Transverse colon (tissue), 4 donors: Measurements from ENCODE around the gene RUVBL2. TPM values are rescaled to one million over a fixed set of nuclear protein-coding genes. Genes with fewer than 3 reads are reported as not detected.

Source experiments
- DNase-seq: peaks from one replicate; pipeline ENCODE4 v3.0.0-alpha.2; 2019
- H3K27ac ChIP-seq, 4 donors: fragments of 200-600 bp; sonication (generic); 2 replicates each; pipeline ENCODE4 v1.5.1; 2016 to 2018; ENCODE audit warnings: inconsistent platforms in 4 of 4
- H3K27me3 ChIP-seq: fragments of 200-600 bp; sonication (generic); 2 replicates; pipeline ENCODE4 v1.5.1; 2017; ENCODE audit warnings: inconsistent platforms
- H3K36me3 ChIP-seq, 4 donors: fragments of 200-600 bp; sonication (generic); 2 replicates each; pipeline ENCODE4 v1.5.1; 2017 to 2019; ENCODE audit warnings: inconsistent platforms in 4 of 4
- H3K4me1 ChIP-seq, 4 donors: fragments of 200-600 bp; sonication (generic); 2 replicates each; pipeline ENCODE4 v1.5.1; 2017 to 2020; ENCODE audit warnings: inconsistent platforms in 4 of 4
- H3K4me3 ChIP-seq, 4 donors: fragments of 200-600 bp; sonication (generic); 1 replicate in 1 of 4; 2 replicates in 3 of 4; pipeline versions ENCODE4 v1.5.1 to v1.6.1; 2017 to 2019; ENCODE audit warnings: inconsistent platforms in 4 of 4
- H3K9me3 ChIP-seq, 2 donors: fragments of 200-600 bp; sonication (generic); 2 replicates each; pipeline ENCODE4 v1.5.1; 2017 to 2019; ENCODE audit warnings: inconsistent platforms in 2 of 2
- EP300 ChIP-seq: sonication (generic); formaldehyde crosslinking; IDR thresholded peaks from one replicate; pipeline ENCODE4 v1.6.1; 2017; ENCODE audit warnings: antibody characterized with exemption, low read depth
- POLR2A ChIP-seq: fragments of 450-650 bp; IDR thresholded peaks from one replicate; pipeline ENCODE4 v1.6.1; 2016; ENCODE audit warnings: antibody characterized with exemption, mild to moderate bottlenecking, moderate library complexity
- POLR2AphosphoS5 ChIP-seq, 3 donors: sonication (generic); formaldehyde crosslinking; IDR thresholded peaks; one replicate each; pipeline ENCODE4 v1.6.1; 2016; ENCODE audit warnings: antibody characterized with exemption in 3 of 3
- WGBS, 2 donors: methylation state at CpG; one replicate each; pipeline ENCODE4 v1.1.5; 2018; ENCODE audit warnings: low coverage in 1 of 2; 5-methylcytosine and 5-hydroxymethylcytosine counted together
- in situ Hi-C, 4 donors: fragments of 200-750 bp; cut with MboI; loops; one replicate each; pipeline versions ENCODE4 v1.15.0 to v1.15.1; 2017; ENCODE audit warnings: low sequenced_read_pairs in 3 of 4, low pct_ligation_motif_present in 1 of 4, low pct_unique_long_range_greater_than_20kb in 1 of 4
- intact Hi-C: fragments of 100-400 bp; cut with DNase I; formaldehyde crosslinking; loops from one replicate; pipeline ENCODE4 v1.15.1; 2023; ENCODE audit warnings: low total_unique reads
- total RNA-seq, 4 donors: library from RNA; depleted of rRNA; stranded (reverse); fragments of >200 nt; gene quantifications; one replicate each; pipeline ENCODE4 v1.1.0, GENCODE V29; 2016
- TF ChIP-seq, protein P1 (sequence below), 5 experiments: fragments of 200-600 bp in 3 of 5; fragments of 450-650 bp in 2 of 5; sonication (generic) in 3 of 5; IDR thresholded peaks; 1 replicate in 2 of 5; 2 replicates in 3 of 5; pipeline ENCODE4 v1.5.1; 2016 to 2017; ENCODE audit warnings: antibody characterized with exemption in 5 of 5, inconsistent platforms in 3 of 5, mild to moderate bottlenecking in 2 of 5, moderate library complexity in 1 of 5

The RUVBL2 gene
- total RNA-seq, 4 donors from 2014 or later, result 48.6 to 66.9 (median 59.4) TPM

DNA sequence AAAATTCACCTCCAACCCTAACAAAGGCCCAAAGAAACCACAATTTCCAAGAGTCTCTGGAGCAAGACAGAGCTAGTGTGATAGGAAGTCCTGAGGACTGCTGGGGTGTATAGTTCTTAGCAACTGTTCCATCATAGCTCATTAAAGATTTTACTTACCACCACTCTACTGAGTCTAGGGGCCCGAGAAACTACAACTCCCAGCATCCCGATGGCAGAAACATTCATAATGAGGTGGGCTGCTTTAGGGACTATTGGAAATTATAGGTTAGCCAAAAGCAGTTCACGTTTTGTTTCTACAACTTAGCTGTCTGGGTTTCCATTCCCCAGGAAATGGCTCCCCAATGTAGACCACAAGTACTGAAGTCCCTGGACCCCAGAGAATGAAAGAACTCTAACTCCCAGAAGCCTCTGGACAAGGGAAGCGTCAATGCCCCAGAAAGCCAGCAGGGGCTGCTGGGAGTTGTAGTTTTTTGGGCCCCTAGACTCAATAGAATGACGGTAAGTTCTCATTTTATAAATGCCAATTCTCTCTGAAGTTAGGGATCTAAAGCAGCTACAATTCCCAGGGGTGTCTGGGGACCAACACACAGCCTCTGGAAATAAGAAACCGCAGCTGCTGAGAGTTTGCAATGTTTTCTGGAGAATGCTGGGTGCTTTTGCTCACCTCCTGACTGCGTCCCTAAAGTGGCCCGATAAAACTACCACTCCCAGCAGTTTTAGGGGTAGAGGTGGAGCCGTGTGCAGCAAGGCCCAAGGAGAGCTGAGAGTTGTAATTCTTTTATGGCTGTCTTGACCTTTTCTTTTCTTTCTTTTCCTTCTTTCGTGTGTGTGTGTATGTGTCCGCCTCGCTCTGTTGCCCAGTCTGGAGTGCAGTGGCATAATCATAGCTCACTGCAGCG lies 17.5 kb upstream of the RUVBL2 start:
- Histone ChIP-seq H3K27me3 (no peaks in the 10 kb centered on the region), H3K4me1 (peaks cover 4 to 8% (median 4%) of the 10 kb centered on the region in 4 donors), H3K27ac (no peak overlapping the region), H3K4me3 (no peak overlapping the region), H3K36me3 (peaks cover 0 to 36% (median 12%) of the 10 kb centered on the region in 4 donors), H3K9me3 (no peaks in the 10 kb centered on the region)
- in situ Hi-C loops, result no loop called here
- no peak for TF ChIP-seq POLR2AphosphoS5 (IDR thresholded peaks at IDR 0.05)
- TF ChIP-seq, protein P1, sequence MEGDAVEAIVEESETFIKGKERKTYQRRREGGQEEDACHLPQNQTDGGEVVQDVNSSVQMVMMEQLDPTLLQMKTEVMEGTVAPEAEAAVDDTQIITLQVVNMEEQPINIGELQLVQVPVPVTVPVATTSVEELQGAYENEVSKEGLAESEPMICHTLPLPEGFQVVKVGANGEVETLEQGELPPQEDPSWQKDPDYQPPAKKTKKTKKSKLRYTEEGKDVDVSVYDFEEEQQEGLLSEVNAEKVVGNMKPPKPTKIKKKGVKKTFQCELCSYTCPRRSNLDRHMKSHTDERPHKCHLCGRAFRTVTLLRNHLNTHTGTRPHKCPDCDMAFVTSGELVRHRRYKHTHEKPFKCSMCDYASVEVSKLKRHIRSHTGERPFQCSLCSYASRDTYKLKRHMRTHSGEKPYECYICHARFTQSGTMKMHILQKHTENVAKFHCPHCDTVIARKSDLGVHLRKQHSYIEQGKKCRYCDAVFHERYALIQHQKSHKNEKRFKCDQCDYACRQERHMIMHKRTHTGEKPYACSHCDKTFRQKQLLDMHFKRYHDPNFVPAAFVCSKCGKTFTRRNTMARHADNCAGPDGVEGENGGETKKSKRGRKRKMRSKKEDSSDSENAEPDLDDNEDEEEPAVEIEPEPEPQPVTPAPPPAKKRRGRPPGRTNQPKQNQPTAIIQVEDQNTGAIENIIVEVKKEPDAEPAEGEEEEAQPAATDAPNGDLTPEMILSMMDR (IDR thresholded peaks at IDR 0.05), result peak in 1 of 5 experiments; percentile 13
- no peak for TF ChIP-seq EP300
- TF ChIP-seq POLR2A, result no peak
- no peak for DNase-seq
- intact Hi-C loops, result loop anchor here (10.0 kb wide), 1 partner anchor 181 kb away; no protein-coding TSS in a partner anchor
- 90% methylated on average over 13 of the region's 13 CpGs; no CpG with 5 or more reads in 1 of the 2 donors for WGBS, 2 donors

DNA sequence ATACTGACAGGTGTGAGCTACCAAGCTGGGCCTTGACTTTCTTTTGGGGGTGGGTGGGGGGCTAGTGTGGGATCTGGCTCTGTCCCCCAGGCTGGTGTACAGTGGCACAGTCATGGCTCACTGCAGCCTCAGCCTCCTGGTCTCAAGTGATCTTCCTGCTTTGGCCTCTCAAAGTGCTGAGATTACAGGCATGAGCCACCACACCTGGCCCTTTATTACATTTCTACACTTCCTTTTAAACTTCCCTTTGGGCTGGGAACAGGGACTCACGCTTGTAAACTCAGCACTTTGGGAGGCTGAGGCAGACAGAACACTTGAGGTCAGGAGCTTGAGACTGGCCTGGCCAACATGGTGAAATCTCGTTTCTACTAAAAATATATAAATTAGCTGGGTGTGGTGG lies 16.6 kb upstream of the RUVBL2 start:
- TF ChIP-seq POLR2AphosphoS5 (IDR thresholded peaks at IDR 0.05), result no peak
- TF ChIP-seq POLR2A, result no peak
- Histone ChIP-seq H3K4me1 (peaks cover 4 to 8% (median 4%) of the 10 kb centered on the region in 4 donors), H3K4me3 (no peak overlapping the region), H3K9me3 (no peaks in the 10 kb centered on the region), H3K27ac (no peak overlapping the region), H3K27me3 (no peaks in the 10 kb centered on the region), H3K36me3 (peaks cover 0 to 40% (median 15%) of the 10 kb centered on the region in 4 donors)
- DNase-seq, result no peak
- in situ Hi-C loops (no loop called here), intact Hi-C loops (loop anchor here (10.0 kb wide), 1 partner anchor 182 kb away; no protein-coding TSS in a partner anchor)
- 70% methylated on average over 2 of the region's 2 CpGs; no CpG with 5 or more reads in 1 of the 2 donors for WGBS, 2 donors

DNA sequence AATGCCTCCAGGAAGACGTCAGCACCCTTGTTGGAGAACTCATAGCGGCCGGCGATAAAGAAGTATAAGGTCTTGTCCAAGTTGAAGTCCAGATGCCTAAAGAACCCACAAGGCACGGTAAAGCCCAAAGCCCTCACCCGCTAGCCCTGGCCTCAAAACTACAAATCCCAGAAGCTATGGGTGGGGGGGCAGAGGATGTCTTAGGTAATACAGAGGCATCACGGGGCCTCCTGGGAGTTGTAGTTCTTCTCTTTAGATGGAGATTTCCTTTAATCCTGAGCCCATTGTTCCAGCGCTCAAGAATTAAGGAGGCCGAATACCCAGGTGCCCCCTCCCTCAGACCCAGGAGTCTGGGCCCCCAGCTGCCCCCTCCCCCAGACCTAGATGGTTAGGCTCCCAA lies 11.4 kb upstream of the RUVBL2 start:
- H3K4me3 ChIP-seq, result no peak overlapping the region
- 87% methylated on average over 9 of the region's 9 CpGs; no CpG with 5 or more reads in 1 of the 2 donors for WGBS, 2 donors
- no peak for DNase-seq
- H3K27me3 ChIP-seq, result no peaks in the 10 kb centered on the region
- in situ Hi-C loops (no loop called here), intact Hi-C loops (no loop called here)
- H3K27ac ChIP-seq, result no peak overlapping the region
- TF ChIP-seq, protein P1 (IDR thresholded peaks at IDR 0.05), result no peak
- TF ChIP-seq EP300 (no peak), POLR2AphosphoS5 (IDR thresholded peaks at IDR 0.05) (no peak), POLR2A (no peak)
- H3K4me1 ChIP-seq, result peaks cover under 1 to 8% (median 4%) of the 10 kb centered on the region in 4 donors
- H3K36me3 ChIP-seq, result peaks cover 0 to 35% (median 12%) of the 10 kb centered on the region in 4 donors
- H3K9me3 ChIP-seq, result no peaks in the 10 kb centered on the region

DNA sequence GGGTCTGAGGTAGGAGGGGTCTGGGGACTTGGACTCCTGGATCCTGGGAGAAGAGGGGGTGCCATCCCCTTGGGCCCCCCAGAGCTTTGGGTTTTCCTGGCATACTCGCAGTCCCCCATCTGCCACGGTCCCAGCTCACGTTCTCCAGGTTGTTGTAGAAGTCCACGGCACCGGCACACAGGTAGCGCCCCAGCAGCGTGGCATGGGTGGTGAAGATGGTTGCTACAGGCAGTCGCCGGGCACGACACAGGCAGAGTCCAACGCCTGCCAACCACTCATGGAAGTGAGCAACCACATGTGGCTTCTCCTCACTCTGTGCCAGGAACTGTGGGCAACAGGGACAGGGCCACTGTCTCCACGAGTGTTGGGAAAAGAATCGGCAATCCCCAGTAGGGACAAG lies 8.0 kb upstream of the RUVBL2 start:
- TF ChIP-seq, protein P1 (IDR thresholded peaks at IDR 0.05), result no peak
- TF ChIP-seq POLR2A (no peak), EP300 (no peak), POLR2AphosphoS5 (IDR thresholded peaks at IDR 0.05) (no peak)
- Histone ChIP-seq H3K9me3 (no peaks in the 10 kb centered on the region), H3K4me1 (peaks cover 0 to 3% (median 1%) of the 10 kb centered on the region in 4 donors), H3K4me3 (no peak overlapping the region), H3K27ac (no peak overlapping the region), H3K27me3 (no peaks in the 10 kb centered on the region), H3K36me3 (peaks cover 0 to 39% (median 11%) of the 10 kb centered on the region in 4 donors)
- WGBS, 2 donors, result 96% methylated on average over 13 of the region's 13 CpGs; no CpG with 5 or more reads in 1 of the 2 donors
- intact Hi-C loops, result no loop called here
- DNase-seq, result no peak
- in situ Hi-C loops, result no loop called here
